ENCODE data around the gene NPAS4. TPM values are rescaled to one million over a fixed set of nuclear protein-coding genes. Genes with fewer than 3 reads are reported as not detected.
A peak's percentile ranks its signal among the peaks of the same experiment; 100 is the strongest.

The NPAS4 gene
- total and polyA plus RNA-seq, 7 experiments from 2014 or later = 0.53 TPM; not detected in 6

DNA sequence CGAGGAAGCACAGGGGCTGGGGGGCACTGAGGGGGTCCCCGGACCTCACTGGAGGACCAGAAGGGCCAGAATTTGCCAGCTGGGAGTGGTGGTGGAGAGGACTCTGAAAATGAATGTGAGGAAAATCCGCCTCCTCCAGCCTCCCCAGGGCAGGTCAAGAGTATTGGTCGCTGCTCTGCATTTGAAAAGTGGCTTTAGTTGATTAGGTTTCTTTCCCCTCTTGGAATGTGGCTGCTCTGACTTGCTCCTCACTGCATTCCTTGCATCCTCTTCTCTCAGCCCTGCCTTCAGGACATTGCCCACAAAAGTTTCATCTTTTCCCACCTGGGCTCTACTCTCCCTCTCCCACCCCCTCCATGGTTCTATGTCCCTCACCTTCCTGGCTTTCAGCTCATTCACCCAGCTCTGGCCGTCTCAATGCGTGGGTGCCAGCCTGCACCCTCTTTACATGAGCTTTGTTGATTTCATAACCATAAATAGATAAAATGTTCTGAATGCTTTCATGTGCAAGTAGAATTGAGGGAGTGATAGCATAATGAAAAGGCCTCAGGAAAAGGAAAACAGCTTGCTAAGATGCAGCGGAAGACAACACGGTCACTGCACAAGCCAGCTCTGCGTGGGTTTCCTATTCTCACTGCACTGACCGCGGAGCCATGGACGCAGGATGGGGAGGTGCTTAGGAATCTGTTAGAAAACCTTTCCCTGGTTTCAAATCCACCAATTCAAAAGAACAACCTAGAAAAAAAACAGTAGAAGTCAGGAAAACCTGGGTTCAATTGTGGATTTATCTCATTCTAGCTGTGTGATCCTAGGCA lies 6.5 kb upstream of the NPAS4 start:
- intact Hi-C loops (cut with micrococcal nuclease) = no loop called here
- Mint-ChIP-seq H3K27ac (no peak overlapping the region), H3K4me1 (peaks cover 5 to 13% (median 6%) of the 10 kb centered on the region in 7 donors), H3K4me3 (no peak overlapping the region), H3K9me3 (peaks cover 0 to 12% (median 5%) of the 10 kb centered on the region in 11 donors), H3K36me3 (peaks cover 0 to 5% (median 1%) of the 10 kb centered on the region in 5 donors), H3K27me3 (peaks cover 15 to 72% (median 66%) of the 10 kb centered on the region in 5 donors)
- ATAC-seq = no peak
- peaks cover 5 to 14% of the 10 kb centered on the region in 2 donors for H3K27me3 ChIP-seq (ENCODE audit: control insufficient read depth in 2 of 2, insufficient read depth in 2 of 2, low read length in 2 of 2)
- no peaks in the 10 kb centered on the region for H3K9me3 ChIP-seq (ENCODE audit: control insufficient read depth in 2 of 3, low read length in 3 of 3)
- H3K4me1 ChIP-seq (ENCODE audit: control insufficient read depth in 2 of 2, insufficient read depth in 2 of 2, low read length in 2 of 2) = no peaks in the 10 kb centered on the region
- H3K4me3 ChIP-seq (ENCODE audit: low read length) = no peak overlapping the region
- ChIA-PET POLR2A (no interaction called here), CTCF (interaction anchor here (0.5 to 1.6 kb wide), 5 partner anchors 11 to 1071 kb away, joined by 3 to 4 read pairs (median 3); partner anchors contain the start of gene MRPL11)
- H3K36me3 ChIP-seq (ENCODE audit: control insufficient read depth in 2 of 3, insufficient read depth in 3 of 3, low read length in 3 of 3) = no peaks in the 10 kb centered on the region
- DNase-seq = no peak
- no peak overlapping the region for H3K27ac ChIP-seq (ENCODE audit: low read depth, low read length)

DNA sequence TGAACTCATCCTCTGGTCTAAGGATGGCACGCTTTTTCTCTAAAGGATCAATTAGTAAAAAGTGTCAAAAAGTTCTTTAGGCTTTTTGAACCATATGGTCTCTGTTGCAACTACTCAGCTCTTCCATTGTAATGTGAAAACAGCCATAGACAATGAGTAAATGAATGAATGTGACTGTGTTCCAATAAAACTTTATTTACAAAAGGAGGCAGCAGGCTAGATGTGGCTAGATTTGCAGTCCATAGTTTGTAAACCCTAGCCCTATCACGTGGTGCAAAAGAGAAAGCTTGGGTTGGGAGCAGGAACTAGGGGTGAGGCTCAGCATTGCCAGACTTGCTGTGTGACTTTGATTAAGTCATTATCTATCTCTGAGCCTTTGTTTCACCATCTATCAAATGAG lies 5.4 kb upstream of the NPAS4 start:
- Mint-ChIP-seq H3K9me3 (peaks cover 0 to 15% (median 6%) of the 10 kb centered on the region in 11 donors), H3K36me3 (peaks cover 0 to 5% (median 3%) of the 10 kb centered on the region in 5 donors), H3K4me3 (no peak overlapping the region), H3K4me1 (peaks cover 5 to 16% (median 9%) of the 10 kb centered on the region in 7 donors), H3K27ac (no peak overlapping the region), H3K27me3 (peaks cover 21 to 72% (median 69%) of the 10 kb centered on the region in 5 donors)
- Histone ChIP-seq H3K4me3 (ENCODE audit: low read length) (no peak overlapping the region), H3K4me1 (ENCODE audit: control insufficient read depth in 2 of 2, insufficient read depth in 2 of 2, low read length in 2 of 2) (no peaks in the 10 kb centered on the region), H3K27ac (ENCODE audit: low read depth, low read length) (no peak overlapping the region), H3K36me3 (ENCODE audit: control insufficient read depth in 2 of 3, insufficient read depth in 3 of 3, low read length in 3 of 3) (no peaks in the 10 kb centered on the region), H3K27me3 (ENCODE audit: control insufficient read depth in 2 of 2, insufficient read depth in 2 of 2, low read length in 2 of 2) (peaks cover 7 to 22% of the 10 kb centered on the region in 2 donors), H3K9me3 (ENCODE audit: control insufficient read depth in 2 of 3, low read length in 3 of 3) (no peaks in the 10 kb centered on the region)
- ATAC-seq = no peak
- DNase-seq = no peak
- intact Hi-C loops (cut with micrococcal nuclease) = no loop called here
- POLR2A ChIA-PET = no interaction called here
- CTCF ChIA-PET = interaction anchor here (1.1 kb wide), 1 partner anchor 12 kb away, joined by 3 read pairs; no protein-coding TSS in a partner anchor

DNA sequence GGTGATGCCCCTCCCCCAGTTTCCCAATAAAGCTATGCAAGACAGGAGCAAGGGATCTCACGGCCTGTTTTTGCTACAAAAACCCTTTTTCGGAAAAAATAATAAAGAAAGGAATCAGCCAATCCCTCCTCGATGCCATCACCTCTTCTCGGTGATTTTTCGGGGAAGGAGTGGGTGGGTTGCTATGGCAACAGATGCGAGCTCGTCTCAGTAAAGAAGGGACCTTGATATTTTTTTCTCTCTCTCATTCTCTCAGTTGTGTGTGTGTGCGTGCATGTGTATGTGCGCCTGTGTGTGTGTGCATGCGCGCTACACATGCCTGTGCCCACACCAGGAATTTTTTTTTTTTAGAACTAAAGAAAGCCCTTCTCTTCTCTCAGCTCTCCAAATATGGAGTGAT lies 3.8 kb upstream of the NPAS4 start:
- peaks cover 9 to 18% (median 10%) of the 10 kb centered on the region in 7 donors for H3K4me1 Mint-ChIP-seq
- no peaks in the 10 kb centered on the region for H3K36me3 ChIP-seq (ENCODE audit: control insufficient read depth in 2 of 3, insufficient read depth in 3 of 3, low read length in 3 of 3)
- peaks cover 7 to 22% of the 10 kb centered on the region in 2 donors for H3K27me3 ChIP-seq (ENCODE audit: control insufficient read depth in 2 of 2, insufficient read depth in 2 of 2, low read length in 2 of 2)
- intact Hi-C loops (cut with micrococcal nuclease) = no loop called here
- no peaks in the 10 kb centered on the region for H3K4me1 ChIP-seq (ENCODE audit: control insufficient read depth in 2 of 2, insufficient read depth in 2 of 2, low read length in 2 of 2)
- peaks cover 28 to 68% (median 63%) of the 10 kb centered on the region in 5 donors for H3K27me3 Mint-ChIP-seq
- peak in 1 of 9 donors; percentile 52 for DNase-seq
- ChIA-PET POLR2A (no interaction called here), CTCF (interaction anchor here (0.8 to 1.5 kb wide), 2 partner anchors 14 to 261 kb away, joined by 3 to 4 read pairs; no protein-coding TSS in a partner anchor)
- H3K27ac ChIP-seq (ENCODE audit: low read depth, low read length) = no peak overlapping the region
- H3K36me3 Mint-ChIP-seq = peaks cover 0 to 5% (median 3%) of the 10 kb centered on the region in 5 donors
- H3K4me3 Mint-ChIP-seq = no peak overlapping the region
- no peak for ATAC-seq
- H3K9me3 ChIP-seq (ENCODE audit: control insufficient read depth in 2 of 3, low read length in 3 of 3) = no peaks in the 10 kb centered on the region
- no peak overlapping the region for H3K4me3 ChIP-seq (ENCODE audit: low read length)
- peaks cover 0 to 15% (median 6%) of the 10 kb centered on the region in 11 donors for H3K9me3 Mint-ChIP-seq
- H3K27ac Mint-ChIP-seq = no peak overlapping the region

DNA sequence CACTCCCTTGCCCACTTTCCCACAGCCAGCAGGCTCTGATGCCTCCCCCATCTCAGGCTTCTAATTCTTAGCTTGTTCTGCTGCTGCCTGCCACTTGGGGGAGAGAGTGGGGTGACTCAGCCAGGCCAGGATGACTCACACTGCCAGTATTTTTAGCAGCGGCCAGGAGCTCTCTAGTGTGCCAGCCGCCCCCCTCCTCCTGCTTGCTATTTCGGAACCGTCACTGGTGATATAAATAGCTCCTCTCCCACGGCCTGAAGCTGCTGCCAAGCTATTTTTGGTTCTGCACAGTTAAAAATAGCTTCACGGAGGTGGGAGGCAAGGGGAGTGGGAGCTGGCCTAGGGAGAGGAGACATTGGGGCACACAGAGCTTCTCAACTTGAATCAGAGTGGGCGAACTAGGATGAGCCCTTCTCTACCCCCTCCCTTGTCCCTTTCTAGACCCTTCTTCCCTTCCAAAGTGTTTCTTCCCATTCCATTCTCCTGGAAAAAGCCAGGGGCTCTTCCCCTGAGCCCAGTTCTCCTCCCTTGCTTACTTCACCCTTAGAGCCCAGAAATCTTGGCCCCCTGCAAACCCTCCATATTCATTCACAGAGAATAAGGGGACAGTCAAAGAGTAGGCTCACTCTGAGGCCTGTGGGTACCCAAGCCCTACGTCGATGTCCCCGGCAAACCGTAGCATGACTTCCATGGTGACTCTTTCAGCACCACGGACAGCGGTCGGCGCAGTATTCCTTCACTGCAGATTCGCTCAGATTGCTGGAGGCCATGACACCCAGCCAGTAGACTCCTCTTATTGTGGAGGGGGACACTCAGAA lies 2.5 kb upstream of the NPAS4 start:
- Mint-ChIP-seq H3K27ac (peak overlapping the region in 4 of 9 donors; percentile 36 to 64 (median 52)), H3K4me3 (no peak overlapping the region), H3K4me1 (peaks cover 9 to 24% (median 10%) of the 10 kb centered on the region in 7 donors), H3K9me3 (peaks cover 0 to 15% (median 8%) of the 10 kb centered on the region in 11 donors), H3K36me3 (peaks cover 0 to 5% (median 3%) of the 10 kb centered on the region in 5 donors), H3K27me3 (peaks cover 28 to 60% (median 58%) of the 10 kb centered on the region in 5 donors)
- POLR2A ChIA-PET = no interaction called here
- intact Hi-C loops (cut with micrococcal nuclease) = no loop called here
- ATAC-seq (no peak), DNase-seq (peak; percentile 9 to 71 (median 36))
- H3K27me3 ChIP-seq (ENCODE audit: control insufficient read depth in 2 of 2, insufficient read depth in 2 of 2, low read length in 2 of 2) = peaks cover 7 to 22% of the 10 kb centered on the region in 2 donors
- H3K4me3 ChIP-seq (ENCODE audit: low read length) = no peak overlapping the region
- H3K36me3 ChIP-seq (ENCODE audit: control insufficient read depth in 2 of 3, insufficient read depth in 3 of 3, low read length in 3 of 3) = no peaks in the 10 kb centered on the region
- no peaks in the 10 kb centered on the region for H3K4me1 ChIP-seq (ENCODE audit: control insufficient read depth in 2 of 2, insufficient read depth in 2 of 2, low read length in 2 of 2)
- H3K9me3 ChIP-seq (ENCODE audit: control insufficient read depth in 2 of 3, low read length in 3 of 3) = no peaks in the 10 kb centered on the region
- no peak overlapping the region for H3K27ac ChIP-seq (ENCODE audit: low read depth, low read length)
- CTCF ChIA-PET = interaction anchor here (0.6 to 1.5 kb wide), 4 partner anchors 15 to 260 kb away, joined by 4 to 6 read pairs (median 4); no protein-coding TSS in a partner anchor

DNA sequence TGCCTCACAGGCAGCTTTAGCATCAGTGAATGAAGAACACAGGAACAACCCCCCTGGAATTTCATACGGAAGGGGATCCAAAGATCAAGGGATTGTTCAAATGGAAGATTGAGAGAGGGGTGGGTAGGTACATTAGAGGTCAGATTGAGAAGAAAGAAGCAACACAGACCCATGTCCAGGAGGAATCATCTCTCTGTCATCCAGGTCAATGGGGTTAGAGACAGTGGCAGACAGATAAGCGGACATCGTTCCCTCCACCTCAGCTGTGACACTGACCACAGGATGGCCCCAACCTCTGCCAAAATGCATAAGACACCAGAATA lies 1.9 kb upstream of the NPAS4 start:
- DNase-seq = no peak
- intact Hi-C loops (cut with micrococcal nuclease) = no loop called here

DNA sequence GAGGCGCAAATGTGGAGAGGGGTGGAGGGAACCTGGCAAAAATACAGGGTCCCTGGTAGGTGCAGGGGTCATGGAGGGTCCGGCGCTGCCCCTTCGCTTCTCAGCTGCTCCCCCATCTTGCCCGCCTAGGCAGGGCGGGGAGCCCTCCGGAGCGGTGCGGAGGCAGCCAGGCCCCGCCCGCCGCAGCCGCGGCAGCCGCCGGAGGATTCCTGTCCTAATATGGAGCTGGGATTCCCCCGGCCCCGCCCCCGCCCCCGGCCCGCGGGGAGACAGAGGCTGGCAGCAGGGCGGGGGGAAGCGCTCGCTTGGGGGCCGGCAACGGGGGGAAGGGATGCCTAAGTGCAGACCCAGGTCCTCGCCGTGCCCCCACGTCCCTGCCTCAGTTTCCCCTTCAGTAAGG lies 1.0 kb upstream of the NPAS4 start:
- no peaks in the 10 kb centered on the region for H3K36me3 ChIP-seq (ENCODE audit: control insufficient read depth in 2 of 3, insufficient read depth in 3 of 3, low read length in 3 of 3)
- H3K27ac ChIP-seq (ENCODE audit: low read depth, low read length) = no peak overlapping the region
- intact Hi-C loops (cut with micrococcal nuclease) = loop anchor here in 1 of 2 donors (5.0 kb wide), 1 partner anchor 257 kb away; the partner anchor contains the start of gene RBM4B
- H3K4me1 ChIP-seq (ENCODE audit: control insufficient read depth in 2 of 2, insufficient read depth in 2 of 2, low read length in 2 of 2) = no peaks in the 10 kb centered on the region
- peak overlapping the region in 1 of 10 donors; percentile 68 for H3K4me3 Mint-ChIP-seq
- H3K36me3 Mint-ChIP-seq = peaks cover 0 to 5% (median 3%) of the 10 kb centered on the region in 5 donors
- peaks cover 7 to 22% of the 10 kb centered on the region in 2 donors for H3K27me3 ChIP-seq (ENCODE audit: control insufficient read depth in 2 of 2, insufficient read depth in 2 of 2, low read length in 2 of 2)
- peaks cover 23 to 47% (median 46%) of the 10 kb centered on the region in 5 donors for H3K27me3 Mint-ChIP-seq
- no peak for ATAC-seq
- ChIA-PET CTCF (interaction anchor here (2.7 kb wide), 1 partner anchor 11 kb away, joined by 9 read pairs; no protein-coding TSS in a partner anchor), POLR2A (no interaction called here)
- H3K9me3 ChIP-seq (ENCODE audit: control insufficient read depth in 2 of 3, low read length in 3 of 3) = no peaks in the 10 kb centered on the region
- H3K4me1 Mint-ChIP-seq = peaks cover 9 to 24% (median 10%) of the 10 kb centered on the region in 7 donors
- peak overlapping the region in 2 of 9 donors; percentile 36 to 72 for H3K27ac Mint-ChIP-seq
- H3K9me3 Mint-ChIP-seq = peaks cover 0 to 15% (median 8%) of the 10 kb centered on the region in 11 donors
- no peak for DNase-seq
- H3K4me3 ChIP-seq (ENCODE audit: low read length) = no peak overlapping the region

More for the DNA sequence above, 1.9 kb upstream of the NPAS4 start:
- Histone ChIP-seq H3K27me3 (ENCODE audit: control insufficient read depth in 2 of 2, insufficient read depth in 2 of 2, low read length in 2 of 2) (peaks cover 7 to 22% of the 10 kb centered on the region in 2 donors), H3K9me3 (ENCODE audit: control insufficient read depth in 2 of 3, low read length in 3 of 3) (no peaks in the 10 kb centered on the region), H3K36me3 (ENCODE audit: control insufficient read depth in 2 of 3, insufficient read depth in 3 of 3, low read length in 3 of 3) (no peaks in the 10 kb centered on the region), H3K4me3 (ENCODE audit: low read length) (no peak overlapping the region), H3K27ac (ENCODE audit: low read depth, low read length) (no peak overlapping the region), H3K4me1 (ENCODE audit: control insufficient read depth in 2 of 2, insufficient read depth in 2 of 2, low read length in 2 of 2) (no peaks in the 10 kb centered on the region)
- H3K36me3 Mint-ChIP-seq = peaks cover 0 to 5% (median 3%) of the 10 kb centered on the region in 5 donors
- peaks cover 28 to 55% (median 55%) of the 10 kb centered on the region in 5 donors for H3K27me3 Mint-ChIP-seq
- H3K9me3 Mint-ChIP-seq = peaks cover 0 to 15% (median 8%) of the 10 kb centered on the region in 11 donors
- ChIA-PET POLR2A (no interaction called here), CTCF (no interaction called here)
- no peak for ATAC-seq
- H3K4me3 Mint-ChIP-seq = no peak overlapping the region
- H3K4me1 Mint-ChIP-seq = peaks cover 9 to 24% (median 10%) of the 10 kb centered on the region in 7 donors
- H3K27ac Mint-ChIP-seq = peak overlapping the region in 4 of 9 donors; percentile 36 to 64 (median 52)
